LoVo (cell line): Measurements from ENCODE around the gene PFKFB3.
"Not testable (repeated sequence)": the region's sequence is repeated elsewhere in the genome, so short reads cannot be mapped to it uniquely, and the experiment has no call there.

Experiments used
- DNase-seq: peaks from one replicate; pipeline ENCODE4 v3.0.0-alpha.2; 2016; ENCODE audit warnings: low spot score

The PFKFB3 gene

DNA sequence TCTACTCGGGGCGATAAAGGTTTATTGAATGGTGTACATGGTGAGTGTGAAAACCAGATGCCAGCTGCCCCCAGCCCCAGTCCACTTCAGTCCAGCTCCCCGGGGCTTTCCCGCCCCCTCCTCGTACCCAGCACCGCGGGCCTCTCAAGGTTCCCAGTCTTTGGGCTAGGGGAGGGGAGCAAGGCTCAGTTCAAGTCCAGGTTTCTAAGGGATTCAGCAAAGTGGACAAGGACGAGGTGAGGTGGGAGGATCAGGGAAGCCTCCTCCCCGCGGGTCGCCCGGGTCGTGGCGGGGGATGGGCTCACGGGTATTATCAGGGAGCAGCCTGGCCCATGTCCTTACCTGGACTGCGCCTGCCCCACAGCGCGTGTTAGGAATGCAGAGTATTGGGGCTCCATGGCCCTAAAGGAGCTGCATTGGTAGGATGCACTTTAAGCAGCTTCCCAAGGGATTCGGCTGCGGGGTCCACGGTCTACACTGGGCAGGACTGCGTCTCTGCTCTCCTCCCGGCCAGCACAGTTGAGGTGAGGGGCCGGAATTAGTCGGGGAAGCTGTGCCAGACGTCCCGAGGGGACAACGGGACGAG, 541 bp upstream of the PFKFB3 start:
- DNase-seq = no peak

DNA sequence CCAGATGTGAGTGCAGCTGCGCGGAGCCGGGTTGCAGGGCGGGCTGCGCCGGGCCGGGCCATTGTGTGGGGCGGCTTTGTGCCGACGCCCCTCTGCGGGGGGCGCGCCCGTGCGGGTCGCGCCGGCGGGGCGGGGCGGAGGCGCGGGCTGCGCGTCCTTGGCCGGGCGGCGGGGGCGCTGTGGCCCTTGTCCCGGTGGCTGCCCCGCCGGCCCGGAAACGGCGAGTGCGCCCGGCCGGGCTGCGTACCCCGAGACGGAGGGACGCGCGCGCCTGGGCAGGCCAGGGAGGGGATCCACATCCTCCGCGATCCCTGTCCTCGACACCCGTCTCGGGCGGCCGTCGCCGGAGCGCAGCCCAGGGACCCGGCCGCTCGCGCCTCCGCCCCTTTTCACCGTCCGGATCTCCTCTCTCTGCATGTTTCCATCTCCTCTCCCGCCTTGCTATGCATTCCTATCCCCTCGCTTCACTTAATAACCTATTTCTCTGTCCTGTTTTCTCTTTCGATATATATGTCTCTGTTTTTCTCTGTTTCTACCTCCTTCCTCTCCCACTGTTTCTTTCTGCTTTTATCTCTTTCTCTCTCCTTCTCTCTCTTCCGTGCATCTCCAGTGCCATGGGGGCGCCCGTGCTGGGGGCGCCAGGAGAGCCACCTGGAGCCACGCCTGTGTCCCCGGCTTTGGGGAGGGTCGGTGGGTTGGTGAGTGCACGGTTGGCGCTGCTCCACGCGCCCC, 765 bp downstream of the PFKFB3 start:
- DNase-seq = peak; percentile 62

DNA sequence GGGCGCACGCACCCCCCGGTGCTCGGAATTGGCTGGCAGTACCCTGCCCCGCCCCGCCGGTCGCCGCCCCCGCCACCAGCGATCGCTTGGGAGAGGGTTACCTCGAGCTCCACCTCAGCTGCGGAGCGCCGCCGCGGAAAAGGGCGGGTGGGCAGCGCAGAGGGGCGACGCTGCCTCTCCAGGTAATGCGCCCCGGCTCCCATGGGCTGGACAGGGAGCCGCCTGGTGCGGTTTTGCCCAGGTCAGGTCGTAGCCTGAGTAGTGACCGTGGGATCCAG, 1.3 kb downstream of the PFKFB3 start:
- DNase-seq = no peak

DNA sequence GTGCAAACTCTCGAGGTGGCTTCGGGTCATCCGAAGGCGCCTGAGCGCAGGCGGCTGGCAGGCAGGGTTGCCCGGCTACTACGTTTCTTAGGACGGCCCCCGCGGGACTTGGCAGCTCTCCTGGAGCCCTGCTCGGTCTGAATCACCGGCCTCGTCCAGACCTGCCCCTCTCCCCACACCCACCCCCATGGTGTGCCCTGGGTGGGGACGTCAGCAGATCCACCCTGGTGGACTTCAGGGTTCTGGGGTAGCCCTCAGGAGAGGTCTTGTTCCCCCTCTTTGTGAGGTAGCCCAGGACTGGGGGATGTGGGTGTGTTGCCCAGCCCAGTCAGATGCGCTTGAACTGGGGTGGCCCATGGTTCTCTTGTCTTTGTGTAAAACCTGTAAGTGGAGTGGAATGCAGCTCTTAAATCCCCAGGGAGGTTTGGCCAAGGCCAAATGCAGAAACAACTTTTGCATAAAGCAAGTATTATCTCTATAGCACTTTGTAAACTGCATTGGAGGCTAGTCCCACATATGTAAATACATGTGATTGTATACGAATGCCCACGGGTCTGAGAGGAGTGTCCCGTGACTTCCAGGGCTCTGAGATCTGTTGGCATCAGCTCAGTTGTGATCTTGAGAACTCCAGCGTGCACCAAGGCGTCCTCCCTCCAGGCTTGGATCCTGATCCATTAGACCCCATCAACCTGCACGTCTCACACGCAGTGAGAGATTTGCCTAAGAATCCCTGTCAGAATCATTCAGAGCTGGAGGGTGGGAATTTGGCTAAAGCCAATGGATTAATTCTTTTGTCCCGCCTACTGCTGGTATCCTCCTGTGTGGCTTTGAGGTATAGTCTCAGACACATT, 1.8 kb downstream of the PFKFB3 start:
- no peak for DNase-seq

DNA sequence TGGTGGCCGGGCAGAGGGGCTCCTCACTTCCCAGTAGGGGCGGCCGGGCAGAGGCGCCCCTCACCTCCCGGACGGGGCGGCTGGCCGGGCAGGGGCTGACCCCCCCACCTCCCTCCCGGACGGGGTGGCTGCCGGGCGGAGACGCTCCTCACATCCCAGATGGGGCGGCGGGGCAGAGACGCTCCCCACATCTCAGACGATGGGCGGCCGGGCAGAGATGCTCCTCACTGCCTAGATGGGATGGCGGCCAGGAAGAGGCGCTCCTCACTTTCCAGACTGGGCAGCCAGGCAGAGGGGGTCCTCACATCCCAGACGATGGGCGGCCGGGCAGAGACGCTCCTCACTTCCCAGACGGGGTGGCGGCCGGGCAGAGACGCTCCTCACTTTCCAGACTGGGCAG, 3.8 kb downstream of the PFKFB3 start:
- DNase-seq = not testable (repeated sequence)

DNA sequence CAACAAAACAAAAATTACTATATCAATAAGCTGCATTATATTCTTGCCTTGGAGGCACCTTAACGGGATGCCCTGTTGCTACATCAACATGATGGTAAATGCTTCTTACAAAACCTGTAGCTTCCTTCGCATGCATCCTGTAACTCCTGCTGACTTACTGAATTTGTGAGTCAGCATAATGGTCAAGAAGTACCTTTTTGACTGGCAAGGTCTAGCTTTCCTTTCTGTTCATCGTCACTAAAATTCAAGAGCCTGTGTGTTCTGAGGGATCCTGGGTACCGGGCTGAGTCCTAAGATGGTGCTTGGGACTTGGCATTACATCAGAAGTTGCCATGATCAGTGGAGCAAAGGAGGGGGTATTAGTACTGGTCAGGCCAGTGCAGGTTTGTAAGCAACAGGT, 4.9 kb downstream of the PFKFB3 start:
- no peak for DNase-seq

DNA sequence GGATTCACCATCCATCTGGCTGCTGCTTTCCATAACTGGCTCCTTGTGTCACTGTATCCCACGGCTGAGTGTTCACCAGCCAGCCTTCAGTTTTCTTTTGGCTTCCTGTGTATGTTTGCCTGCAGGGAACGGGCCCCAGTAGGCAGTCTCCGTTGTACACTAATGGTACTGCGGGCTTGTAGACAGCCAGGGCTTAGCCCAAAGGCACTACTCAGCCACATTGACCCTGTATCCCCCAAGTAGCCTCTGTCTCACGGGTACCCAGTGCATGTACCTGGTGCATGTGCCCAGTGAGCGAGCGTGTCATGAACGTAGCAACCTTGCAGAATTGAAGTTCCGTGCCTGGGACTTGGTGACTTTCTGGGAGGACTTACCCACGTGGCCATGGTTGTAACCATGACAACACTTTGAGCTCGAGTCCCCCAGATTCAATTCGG, 6.1 kb downstream of the PFKFB3 start:
- DNase-seq = no peak

DNA sequence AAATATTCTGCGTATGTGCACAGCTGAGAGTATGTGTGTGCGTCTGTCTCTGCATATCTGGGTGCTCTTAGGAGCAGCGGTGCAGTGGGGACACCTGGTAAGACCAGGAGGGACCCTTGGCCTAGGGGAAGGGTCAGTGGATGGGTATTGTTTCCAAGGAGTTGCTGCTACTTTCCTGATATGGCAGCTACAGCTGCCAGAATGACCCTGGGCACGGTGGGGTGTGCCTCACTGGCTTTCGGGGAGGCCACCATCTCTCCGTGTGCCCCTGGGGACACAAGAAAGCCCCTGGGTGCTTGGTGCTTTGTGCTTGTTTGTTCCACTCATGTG, 8.6 kb downstream of the PFKFB3 start:
- no peak for DNase-seq

DNA sequence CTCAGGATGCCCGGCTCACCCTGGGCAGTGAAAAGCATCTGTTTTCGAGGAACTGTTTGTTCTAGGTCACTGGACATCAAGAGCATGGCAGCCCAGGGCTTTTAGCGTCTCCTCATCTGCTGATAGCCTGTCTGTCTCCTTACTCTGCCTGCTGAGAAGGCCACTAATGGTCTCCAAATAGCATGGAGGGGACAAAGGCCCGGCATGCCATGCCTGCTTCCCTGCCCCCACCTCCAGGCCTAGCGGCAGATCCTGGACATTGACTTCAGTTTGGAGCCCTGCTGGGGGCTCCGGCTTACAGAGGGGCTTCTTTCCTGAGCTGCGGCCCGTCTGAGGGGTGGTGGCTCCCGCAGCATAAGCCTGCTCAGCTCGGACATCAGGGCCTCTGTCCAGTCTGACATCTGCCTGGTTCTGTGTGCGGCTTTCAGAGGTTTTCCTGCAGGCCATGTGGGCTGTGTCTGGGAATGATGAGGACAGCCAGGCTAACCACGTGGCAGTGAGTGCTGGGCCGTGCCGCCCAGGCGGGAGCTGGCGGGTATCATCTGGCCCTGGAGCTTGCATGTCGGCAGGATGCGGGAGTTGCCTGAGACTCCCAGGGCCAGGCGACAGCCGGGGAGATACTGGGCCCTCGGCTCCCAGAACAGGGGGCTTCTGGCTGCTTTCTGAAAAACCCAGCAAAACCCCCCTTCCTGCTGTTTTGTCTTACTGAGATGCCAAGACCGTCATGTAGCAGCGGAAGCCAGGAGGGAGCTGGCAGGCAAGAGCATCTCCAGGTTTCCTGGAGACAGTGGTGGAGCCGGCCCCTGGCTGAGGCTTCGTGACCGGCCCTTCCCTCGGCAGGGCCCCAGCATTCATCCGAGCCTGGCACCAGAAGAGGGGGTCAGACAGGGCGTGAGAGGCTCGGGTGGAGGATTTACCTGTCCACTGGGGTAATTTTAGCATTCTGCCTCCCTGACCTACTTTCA, 9.2 kb downstream of the PFKFB3 start:
- no peak for DNase-seq

DNA sequence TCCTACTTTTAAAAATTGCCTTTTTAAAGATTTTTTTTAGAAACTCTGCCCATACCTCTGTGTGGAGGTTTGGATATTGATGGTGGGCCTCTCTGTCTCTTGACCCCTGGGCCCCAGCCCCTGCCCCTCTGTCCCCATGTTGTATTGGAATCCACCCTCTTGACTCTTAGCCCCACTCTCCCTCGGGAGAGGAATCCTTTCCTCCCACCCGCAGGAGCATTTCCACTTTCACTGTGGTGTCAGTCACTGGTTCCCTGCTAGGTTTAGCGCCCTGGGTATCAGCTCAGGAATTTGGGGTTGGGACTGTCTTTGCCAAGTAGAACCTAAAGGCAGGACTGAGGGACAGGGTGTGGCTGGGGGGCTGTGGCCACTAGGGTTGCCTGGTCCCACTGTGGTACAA, 10.1 kb downstream of the PFKFB3 start:
- DNase-seq = no peak

DNA sequence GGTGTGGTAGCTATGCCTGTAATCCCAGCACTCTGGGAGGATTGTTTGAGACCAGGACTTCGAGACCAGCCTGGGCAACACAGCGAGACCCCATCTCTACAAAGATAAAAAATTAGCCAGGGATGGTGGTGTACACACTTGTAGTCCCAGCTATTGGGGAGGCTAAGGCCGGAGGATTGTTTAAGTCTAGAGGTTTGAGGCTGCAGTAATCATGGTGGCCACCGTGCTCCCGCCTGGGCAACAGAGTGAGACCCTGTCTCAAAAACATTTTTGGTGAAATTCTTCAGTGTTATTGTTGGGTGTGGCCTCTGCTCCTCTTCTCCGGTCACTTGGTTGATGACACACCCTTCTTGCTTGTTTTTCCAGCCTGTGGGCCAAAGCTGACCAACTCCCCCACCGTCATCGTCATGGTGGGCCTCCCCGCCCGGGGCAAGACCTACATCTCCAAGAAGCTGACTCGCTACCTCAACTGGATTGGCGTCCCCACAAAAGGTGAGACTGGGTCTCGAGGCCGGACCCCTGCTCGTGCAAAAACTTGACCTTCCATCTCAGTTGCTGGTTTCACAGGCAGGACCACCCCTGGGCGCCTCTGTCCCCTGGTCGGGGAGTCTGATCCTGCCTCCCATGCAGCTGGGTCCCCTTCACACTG, 10.6 kb downstream of the PFKFB3 start:
- DNase-seq = no peak

DNA sequence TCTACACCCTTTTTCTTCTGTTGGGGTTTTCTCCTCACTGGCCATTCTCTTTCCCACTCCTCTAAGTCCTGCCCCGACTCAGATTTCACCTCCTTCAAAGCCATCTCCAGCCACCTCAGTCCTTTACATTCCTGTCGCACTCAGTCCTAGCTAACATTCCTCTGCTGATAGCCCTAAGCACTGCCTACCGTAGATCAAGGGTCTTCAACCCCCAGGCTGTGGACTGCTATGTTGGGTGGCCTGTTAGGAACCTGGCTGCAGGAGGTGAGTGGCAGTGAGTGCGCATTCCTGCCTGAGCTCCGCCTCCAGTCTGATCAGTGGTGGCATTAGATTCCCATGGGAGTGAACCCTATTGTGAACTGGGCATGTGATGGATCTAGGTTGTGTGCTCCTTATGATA, 11.2 kb downstream of the PFKFB3 start:
- DNase-seq = no peak

DNA sequence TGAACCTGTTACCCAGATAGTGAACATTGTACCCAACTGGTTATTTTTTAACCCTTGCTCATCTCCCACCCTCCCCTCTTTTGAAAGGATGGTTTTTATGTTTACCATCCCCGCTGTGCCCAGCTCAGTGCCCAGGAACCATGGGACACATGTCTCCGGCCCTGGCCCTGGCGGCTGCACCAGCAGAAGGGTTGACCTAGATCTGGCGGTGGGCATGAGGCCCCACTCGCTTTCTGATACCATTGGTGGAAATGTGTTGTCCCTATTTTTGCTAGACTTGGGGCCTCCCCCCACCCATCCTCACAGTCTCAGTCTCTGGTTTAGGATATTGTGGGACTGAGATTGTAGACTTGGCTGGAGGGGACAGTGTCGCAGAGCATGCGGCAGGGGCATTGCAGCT, 11.9 kb downstream of the PFKFB3 start:
- no peak for DNase-seq

DNA sequence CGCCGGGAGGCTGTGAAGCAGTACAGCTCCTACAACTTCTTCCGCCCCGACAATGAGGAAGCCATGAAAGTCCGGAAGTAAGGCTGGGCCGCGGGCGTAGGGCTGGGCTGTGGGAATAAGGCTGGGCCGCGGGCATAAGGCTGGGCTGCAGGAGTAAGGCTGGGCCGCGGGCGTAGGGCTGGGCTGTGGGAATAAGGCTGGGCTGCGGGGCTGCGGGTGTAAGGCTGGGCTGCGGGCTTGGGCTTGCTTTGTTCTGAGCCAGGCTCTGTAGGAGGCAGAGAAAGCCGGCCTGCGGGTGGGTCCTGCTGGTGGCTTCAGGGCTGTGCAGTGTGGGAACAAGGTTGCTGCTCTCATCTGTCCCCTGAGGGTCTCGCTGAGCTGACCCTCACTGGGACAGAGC, 12.5 kb downstream of the PFKFB3 start:
- no peak for DNase-seq

DNA sequence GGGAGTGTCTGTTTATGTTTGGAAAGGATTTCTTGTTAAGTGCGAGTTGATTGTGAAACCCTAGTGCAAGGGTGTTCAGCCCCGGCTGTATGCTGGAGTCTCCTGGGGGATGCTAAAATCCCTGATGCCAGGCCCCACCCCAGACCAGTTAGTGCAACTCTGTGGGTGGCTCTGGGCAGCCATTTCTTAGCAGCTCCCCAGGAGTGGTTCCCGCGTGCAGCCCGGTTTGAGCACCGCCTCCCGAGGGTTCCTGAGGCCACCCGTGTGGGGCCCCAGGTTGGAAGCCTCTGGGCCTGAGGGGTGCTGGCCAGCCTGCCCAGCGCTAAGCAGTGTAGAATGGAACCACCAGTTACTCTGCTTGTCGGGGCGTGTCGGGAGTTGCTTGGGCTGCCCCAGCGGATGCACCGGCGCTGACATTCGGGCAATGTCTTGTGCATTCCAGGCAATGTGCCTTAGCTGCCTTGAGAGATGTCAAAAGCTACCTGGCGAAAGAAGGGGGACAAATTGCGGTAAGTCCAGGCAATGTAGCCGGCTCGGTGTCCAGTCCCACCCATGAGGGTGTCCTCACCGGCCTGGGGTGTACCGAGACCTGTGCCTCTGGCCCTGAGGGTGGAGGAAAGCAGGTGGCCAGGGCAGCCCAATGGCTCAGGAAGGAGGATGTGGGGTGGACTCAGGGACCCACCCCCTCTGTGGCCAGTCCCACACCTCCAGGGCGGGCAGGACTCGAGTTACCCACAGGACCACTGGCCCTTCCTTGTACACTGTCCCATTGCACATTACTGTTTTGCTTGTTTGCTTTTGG, 13.2 kb downstream of the PFKFB3 start:
- no peak for DNase-seq

DNA sequence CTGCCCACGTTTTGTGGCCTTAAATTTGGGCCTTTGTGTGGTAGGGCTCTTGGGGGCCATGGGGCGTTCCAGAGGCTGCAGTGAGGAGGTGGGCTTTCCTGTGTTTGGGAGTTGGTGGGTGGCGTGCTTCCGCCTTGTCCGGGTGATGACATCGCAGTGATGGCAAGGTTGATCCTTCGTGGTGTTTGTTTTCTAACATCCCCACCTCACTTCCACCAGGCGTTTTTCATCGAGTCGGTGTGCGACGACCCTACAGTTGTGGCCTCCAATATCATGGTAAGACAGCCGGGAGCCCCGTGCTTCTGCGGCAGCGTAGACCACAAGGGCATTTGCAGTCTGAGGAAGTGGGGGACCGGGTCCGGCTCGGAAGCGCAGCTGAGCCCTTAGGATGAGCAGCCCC, 14.2 kb downstream of the PFKFB3 start:
- no peak for DNase-seq

DNA sequence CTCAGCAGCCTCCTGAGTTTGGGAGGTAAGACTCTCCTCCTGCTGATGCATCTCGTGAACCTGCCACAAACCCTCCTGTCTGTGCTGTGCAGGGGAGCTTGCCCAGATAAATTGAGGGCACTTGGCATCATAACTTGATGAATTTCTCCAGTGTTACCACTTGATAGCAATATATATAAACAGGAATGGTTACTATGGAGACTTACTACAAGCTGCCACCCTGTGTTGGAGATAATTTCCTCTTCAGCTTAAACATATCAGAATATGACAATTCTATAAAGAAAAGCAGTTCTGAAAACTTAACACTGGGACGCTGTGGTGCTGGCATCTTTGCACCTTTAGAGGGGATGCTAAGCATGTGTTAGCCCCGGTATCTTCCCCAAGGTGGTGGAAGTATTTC, 14.9 kb downstream of the PFKFB3 start:
- no peak for DNase-seq

DNA sequence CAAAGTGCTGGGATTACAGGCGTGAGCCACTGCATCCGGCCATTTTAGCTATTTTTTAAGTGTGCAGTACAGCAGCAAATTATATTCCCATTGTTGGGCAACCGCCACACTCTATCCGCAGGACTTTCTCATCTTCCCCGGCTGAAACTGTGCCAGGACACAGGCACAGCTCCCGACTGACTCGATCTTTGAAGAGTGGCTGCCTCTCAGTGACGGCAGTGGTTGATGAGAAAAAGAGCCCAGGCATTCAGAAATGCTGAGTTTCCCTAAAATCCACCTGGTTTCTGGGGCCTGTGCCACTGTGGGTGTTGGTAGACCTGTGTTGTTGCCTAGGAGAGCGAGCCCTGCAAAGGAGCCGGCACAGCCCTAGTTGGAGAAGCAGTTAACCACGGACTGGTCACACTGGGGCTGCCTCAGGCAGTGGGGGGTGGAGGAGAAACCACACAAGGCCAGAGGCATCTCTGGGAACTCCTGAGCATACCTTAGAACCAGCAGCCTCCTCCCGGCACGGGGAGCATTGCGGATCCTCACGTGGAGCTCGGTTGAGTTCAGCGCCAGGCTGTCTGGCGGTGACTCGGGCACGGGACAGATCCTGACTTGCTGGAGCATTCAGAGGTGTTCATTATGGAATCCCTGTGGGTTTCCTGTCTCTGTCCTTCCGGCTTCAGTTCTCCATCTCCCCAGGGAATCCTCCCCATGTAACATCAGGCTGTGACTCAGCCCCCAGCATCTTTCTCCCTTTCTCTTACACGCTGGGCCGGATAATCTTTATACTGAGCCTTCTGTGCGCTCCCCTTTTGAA, 16.2 kb downstream of the PFKFB3 start:
- DNase-seq = no peak

DNA sequence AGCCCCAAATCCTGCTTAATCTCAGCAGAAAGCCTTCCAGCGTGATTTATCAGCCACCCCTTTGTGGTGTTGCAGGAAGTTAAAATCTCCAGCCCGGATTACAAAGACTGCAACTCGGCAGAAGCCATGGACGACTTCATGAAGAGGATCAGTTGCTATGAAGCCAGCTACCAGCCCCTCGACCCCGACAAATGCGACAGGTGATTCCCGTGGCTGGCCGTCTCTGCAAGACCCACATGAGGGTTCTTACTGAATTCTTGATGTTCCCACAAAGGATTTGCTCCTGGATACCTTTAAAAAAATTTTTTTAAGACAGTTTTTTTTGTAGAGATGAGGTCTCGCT, 16.7 kb downstream of the PFKFB3 start:
- no peak for DNase-seq
